ENCODE results near the gene ZNF740. TPM values are rescaled to one million over a fixed set of nuclear protein-coding genes. Genes with fewer than 3 reads are reported as not detected.

ZNF740 gene
- total RNA-seq, 1 experiment from 2014 or later = 41.2 TPM

DNA sequence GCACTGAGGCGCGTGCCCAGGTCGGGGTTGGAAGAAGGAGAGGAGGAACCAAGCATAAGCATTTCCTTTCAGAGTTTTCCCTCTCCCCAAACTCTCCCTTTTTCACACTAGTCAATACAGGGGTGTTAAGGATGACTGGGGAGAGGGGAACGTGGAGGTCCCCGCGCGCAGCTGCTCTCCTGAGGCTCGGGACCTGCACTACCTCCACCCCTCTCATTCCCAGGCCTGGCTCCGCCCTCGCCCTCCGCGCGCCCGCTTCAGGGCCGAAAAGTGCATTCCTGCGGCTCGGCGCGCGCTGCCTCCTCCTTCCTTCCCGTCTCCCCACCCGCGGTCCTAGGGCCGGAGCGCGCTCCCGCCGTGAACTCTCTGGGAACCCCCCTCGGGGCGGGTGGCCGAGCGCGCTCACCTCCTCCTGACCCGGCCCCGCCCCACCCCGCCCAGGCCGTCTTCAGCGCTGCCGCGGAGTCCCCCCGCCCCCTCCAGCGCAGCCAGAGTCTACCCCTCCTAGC lies 40.2 kb downstream of the ZNF740 start:
- Histone ChIP-seq H2BK5ac (ENCODE audit: insufficient read length, low read length) (no peak overlapping the region), H3K9me3 (ENCODE audit: control insufficient read depth, low read depth, low read length) (no peaks in the 10 kb centered on the region)
- TF ChIP-seq, protein P1, sequence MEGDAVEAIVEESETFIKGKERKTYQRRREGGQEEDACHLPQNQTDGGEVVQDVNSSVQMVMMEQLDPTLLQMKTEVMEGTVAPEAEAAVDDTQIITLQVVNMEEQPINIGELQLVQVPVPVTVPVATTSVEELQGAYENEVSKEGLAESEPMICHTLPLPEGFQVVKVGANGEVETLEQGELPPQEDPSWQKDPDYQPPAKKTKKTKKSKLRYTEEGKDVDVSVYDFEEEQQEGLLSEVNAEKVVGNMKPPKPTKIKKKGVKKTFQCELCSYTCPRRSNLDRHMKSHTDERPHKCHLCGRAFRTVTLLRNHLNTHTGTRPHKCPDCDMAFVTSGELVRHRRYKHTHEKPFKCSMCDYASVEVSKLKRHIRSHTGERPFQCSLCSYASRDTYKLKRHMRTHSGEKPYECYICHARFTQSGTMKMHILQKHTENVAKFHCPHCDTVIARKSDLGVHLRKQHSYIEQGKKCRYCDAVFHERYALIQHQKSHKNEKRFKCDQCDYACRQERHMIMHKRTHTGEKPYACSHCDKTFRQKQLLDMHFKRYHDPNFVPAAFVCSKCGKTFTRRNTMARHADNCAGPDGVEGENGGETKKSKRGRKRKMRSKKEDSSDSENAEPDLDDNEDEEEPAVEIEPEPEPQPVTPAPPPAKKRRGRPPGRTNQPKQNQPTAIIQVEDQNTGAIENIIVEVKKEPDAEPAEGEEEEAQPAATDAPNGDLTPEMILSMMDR (conservative IDR thresholded peaks at IDR 0.05) = no peak

More for the DNA sequence above, 40.2 kb downstream of the ZNF740 start:
- H4K91ac ChIP-seq (ENCODE audit: insufficient read length, low read depth, low read length) = no peak overlapping the region
- no peak overlapping the region for H3K23ac ChIP-seq (ENCODE audit: insufficient read length, low read depth, low read length)
- H2BK20ac ChIP-seq (ENCODE audit: low read depth, low read length, poor library complexity, severe bottlenecking) = no peak overlapping the region
- H3K79me2 ChIP-seq (ENCODE audit: insufficient read depth, low read length) = peaks cover 4% of the 10 kb centered on the region; the same call in 1 of the 2 replicates
- no peak overlapping the region for H3K27ac ChIP-seq (ENCODE audit: insufficient read length, low read depth, low read length)
- H3K79me1 ChIP-seq (ENCODE audit: insufficient read depth, low read depth, low read length, poor library complexity, severe bottlenecking) = no peaks in the 10 kb centered on the region
- Mint-ChIP-seq H3K4me1 (peaks cover 75 to 76% of the 10 kb centered on the region in 2 experiments), H3K36me3 (ENCODE audit: insufficient read depth in 1 of 3, low read depth in 3 of 3) (peaks cover 3 to 4% (median 3%) of the 10 kb centered on the region in 3 experiments; a peak in 4 of 7 replicates), H3K27ac (peak overlapping the region; percentile 83 to 99 (median 93); a peak in 5 of 7 replicates), H3K4me3 (peak overlapping the region; percentile 86 to 94), H3K9me3 (no peaks in the 10 kb centered on the region; a peak in 2 of 5 replicates), H3K27me3 (ENCODE audit: low read depth) (peaks cover 17% of the 10 kb centered on the region)
- peak overlapping the region; percentile 99 for H3K4me2 ChIP-seq (ENCODE audit: insufficient read depth, insufficient read length, low read length)
- no peak overlapping the region for H3K14ac ChIP-seq (ENCODE audit: insufficient read depth, low read length)
- no peak overlapping the region for H4K5ac ChIP-seq (ENCODE audit: insufficient read length, low read depth, low read length)
- H2BK120ac ChIP-seq (ENCODE audit: low read depth, low read length, poor library complexity, severe bottlenecking) = no peak overlapping the region
- DNase-seq = peak; percentile 96
- no peak overlapping the region for H2AK5ac ChIP-seq (ENCODE audit: insufficient read length, low read length)
- H3T11ph ChIP-seq (ENCODE audit: low read length) = no peak overlapping the region
- no peak overlapping the region for H3K56ac ChIP-seq (ENCODE audit: insufficient read length, low read depth, low read length)
- no peak overlapping the region for H3K18ac ChIP-seq (ENCODE audit: insufficient read length, low read depth, low read length)
- H3K9ac ChIP-seq (ENCODE audit: extremely low read depth, insufficient read length, low read length) = no peak overlapping the region
- H2BK15ac ChIP-seq (ENCODE audit: low read depth, low read length) = no peak overlapping the region
- no CpG with 5 or more reads among the region's 42 CpGs for WGBS (ENCODE audit: extremely low coverage, insufficient read length, low lambda C conversion rate)
- peaks cover 37% of the 10 kb centered on the region; the same call in 1 of the 2 replicates for H3K4me1 ChIP-seq (ENCODE audit: insufficient read depth, low read length)
- H4K8ac ChIP-seq (replicated peaks; ENCODE audit: insufficient read length, low read depth, low read length) = no peak overlapping the region
- H3K4ac ChIP-seq (ENCODE audit: low read depth, low read length) = no peak overlapping the region
- H3K23me2 ChIP-seq (ENCODE audit: insufficient read length, low read depth, low read length, poor library complexity, severe bottlenecking) = peaks cover 22% of the 10 kb centered on the region
- H3K27me3 ChIP-seq (ENCODE audit: insufficient read depth, low read length) = peaks cover 3% of the 10 kb centered on the region; the same call in 1 of the 2 replicates
- H2BK12ac ChIP-seq (ENCODE audit: insufficient read length, low read depth, low read length) = no peak overlapping the region
- no peak overlapping the region for H2AFZ ChIP-seq (ENCODE audit: low read length)
- no peaks in the 10 kb centered on the region for H4K20me1 ChIP-seq (ENCODE audit: control insufficient read depth, insufficient read depth, insufficient read length)
